ENCODE measurements around the gene CYTH1.

DNA sequence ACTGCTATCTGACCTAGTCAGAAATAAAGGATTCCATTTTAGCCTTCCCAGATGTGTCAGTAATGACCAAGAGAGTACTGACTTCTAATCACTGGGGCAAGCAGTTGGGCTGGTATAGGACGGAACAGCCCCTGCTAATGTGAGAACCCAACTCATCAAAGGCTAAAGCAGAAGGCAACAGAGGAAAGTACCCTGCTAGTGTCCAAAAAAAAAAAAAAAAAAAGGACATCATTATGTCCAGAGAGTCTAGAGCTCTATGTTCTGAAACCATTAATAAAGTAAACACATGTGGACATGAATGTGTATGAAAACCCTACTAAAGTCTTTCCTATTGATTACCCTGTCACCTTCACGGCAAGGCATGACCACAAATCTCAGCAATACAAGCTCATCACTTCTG, 85.0 kb downstream of the CYTH1 start:
- TF ChIP-seq RAD21 (conservative IDR thresholded peaks at IDR 0.05) = no peak
- TF ChIP-seq, protein P1, sequence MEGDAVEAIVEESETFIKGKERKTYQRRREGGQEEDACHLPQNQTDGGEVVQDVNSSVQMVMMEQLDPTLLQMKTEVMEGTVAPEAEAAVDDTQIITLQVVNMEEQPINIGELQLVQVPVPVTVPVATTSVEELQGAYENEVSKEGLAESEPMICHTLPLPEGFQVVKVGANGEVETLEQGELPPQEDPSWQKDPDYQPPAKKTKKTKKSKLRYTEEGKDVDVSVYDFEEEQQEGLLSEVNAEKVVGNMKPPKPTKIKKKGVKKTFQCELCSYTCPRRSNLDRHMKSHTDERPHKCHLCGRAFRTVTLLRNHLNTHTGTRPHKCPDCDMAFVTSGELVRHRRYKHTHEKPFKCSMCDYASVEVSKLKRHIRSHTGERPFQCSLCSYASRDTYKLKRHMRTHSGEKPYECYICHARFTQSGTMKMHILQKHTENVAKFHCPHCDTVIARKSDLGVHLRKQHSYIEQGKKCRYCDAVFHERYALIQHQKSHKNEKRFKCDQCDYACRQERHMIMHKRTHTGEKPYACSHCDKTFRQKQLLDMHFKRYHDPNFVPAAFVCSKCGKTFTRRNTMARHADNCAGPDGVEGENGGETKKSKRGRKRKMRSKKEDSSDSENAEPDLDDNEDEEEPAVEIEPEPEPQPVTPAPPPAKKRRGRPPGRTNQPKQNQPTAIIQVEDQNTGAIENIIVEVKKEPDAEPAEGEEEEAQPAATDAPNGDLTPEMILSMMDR (IDR thresholded peaks at IDR 0.05; ENCODE audit: poor library complexity, severe bottlenecking) = no peak
- no peak for TF ChIP-seq SMC3 (conservative IDR thresholded peaks at IDR 0.05; ENCODE audit: poor library complexity)
- no peak for TF ChIP-seq EZH2 (IDR thresholded peaks at IDR 0.05; ENCODE audit: borderline replicate concordance, insufficient read depth, low read length, poor library complexity, severe bottlenecking)
- TF ChIP-seq, protein P2, sequence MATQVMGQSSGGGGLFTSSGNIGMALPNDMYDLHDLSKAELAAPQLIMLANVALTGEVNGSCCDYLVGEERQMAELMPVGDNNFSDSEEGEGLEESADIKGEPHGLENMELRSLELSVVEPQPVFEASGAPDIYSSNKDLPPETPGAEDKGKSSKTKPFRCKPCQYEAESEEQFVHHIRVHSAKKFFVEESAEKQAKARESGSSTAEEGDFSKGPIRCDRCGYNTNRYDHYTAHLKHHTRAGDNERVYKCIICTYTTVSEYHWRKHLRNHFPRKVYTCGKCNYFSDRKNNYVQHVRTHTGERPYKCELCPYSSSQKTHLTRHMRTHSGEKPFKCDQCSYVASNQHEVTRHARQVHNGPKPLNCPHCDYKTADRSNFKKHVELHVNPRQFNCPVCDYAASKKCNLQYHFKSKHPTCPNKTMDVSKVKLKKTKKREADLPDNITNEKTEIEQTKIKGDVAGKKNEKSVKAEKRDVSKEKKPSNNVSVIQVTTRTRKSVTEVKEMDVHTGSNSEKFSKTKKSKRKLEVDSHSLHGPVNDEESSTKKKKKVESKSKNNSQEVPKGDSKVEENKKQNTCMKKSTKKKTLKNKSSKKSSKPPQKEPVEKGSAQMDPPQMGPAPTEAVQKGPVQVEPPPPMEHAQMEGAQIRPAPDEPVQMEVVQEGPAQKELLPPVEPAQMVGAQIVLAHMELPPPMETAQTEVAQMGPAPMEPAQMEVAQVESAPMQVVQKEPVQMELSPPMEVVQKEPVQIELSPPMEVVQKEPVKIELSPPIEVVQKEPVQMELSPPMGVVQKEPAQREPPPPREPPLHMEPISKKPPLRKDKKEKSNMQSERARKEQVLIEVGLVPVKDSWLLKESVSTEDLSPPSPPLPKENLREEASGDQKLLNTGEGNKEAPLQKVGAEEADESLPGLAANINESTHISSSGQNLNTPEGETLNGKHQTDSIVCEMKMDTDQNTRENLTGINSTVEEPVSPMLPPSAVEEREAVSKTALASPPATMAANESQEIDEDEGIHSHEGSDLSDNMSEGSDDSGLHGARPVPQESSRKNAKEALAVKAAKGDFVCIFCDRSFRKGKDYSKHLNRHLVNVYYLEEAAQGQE (IDR thresholded peaks at IDR 0.05; ENCODE audit: borderline replicate concordance) = no peak
- no peak for TF ChIP-seq TAF1 (IDR thresholded peaks at IDR 0.05; ENCODE audit: low read depth)

All from neural cell (in vitro differentiated cells).